Fibroblast of lung (primary cell): ENCODE results near the gene FHAD1. TPM values are rescaled to one million over a fixed set of nuclear protein-coding genes. Genes with fewer than 3 reads are reported as not detected.

ENCODE experiments used
- DNase-seq, 2 donors: peaks; one replicate each; pipeline versions ENCODE4 v3.0.0 to v3.0.0-alpha.2; 2010; ENCODE audit warnings: low read depth in 2 of 2
- H2AFZ ChIP-seq: 2 replicates; pipeline ENCODE4 v1.5.1; 2012; ENCODE audit warnings: low read length, control low read depth, inconsistent platforms
- H3K27ac ChIP-seq: 2 replicates; pipeline ENCODE4 v1.5.1; 2011; ENCODE audit warnings: low read length, control low read depth; ENCODE audit not compliant: insufficient read depth
- H3K27me3 ChIP-seq: 2 replicates; pipeline ENCODE4 v1.5.1; 2011; ENCODE audit warnings: mild to moderate bottlenecking, low read length; ENCODE audit not compliant: control insufficient read depth, insufficient read depth
- H3K36me3 ChIP-seq: 2 replicates; pipeline ENCODE4 v1.5.1; 2011; ENCODE audit warnings: low read length; ENCODE audit not compliant: control insufficient read depth, insufficient read depth
- H3K4me1 ChIP-seq: 2 replicates; pipeline ENCODE4 v1.5.1; 2011; ENCODE audit warnings: low read length; ENCODE audit not compliant: control insufficient read depth, insufficient read depth; ENCODE audit errors: extremely low read depth
- H3K4me2 ChIP-seq: 2 replicates; pipeline ENCODE4 v1.5.1; 2011; ENCODE audit warnings: low read length, control low read depth; ENCODE audit not compliant: insufficient read depth; ENCODE audit errors: extremely low read depth
- H3K4me3 ChIP-seq, 4 experiments: fragments of 200-600 bp in 1 of 4; sonication (generic) in 1 of 4; replicated peaks in 1 of 4; 2 replicates each; pipeline ENCODE4 v1.5.1; 2011 to 2016; ENCODE audit warnings: low read length in 4 of 4, low read depth in 3 of 4, mild to moderate bottlenecking in 3 of 4, control low read depth in 2 of 4, inconsistent platforms in 1 of 4, mixed read lengths in 1 of 4; ENCODE audit not compliant: insufficient read depth in 1 of 4; ENCODE audit errors: control extremely low read depth in 1 of 4
- H3K79me2 ChIP-seq: 2 replicates; pipeline ENCODE4 v1.5.1; 2012; ENCODE audit warnings: mild to moderate bottlenecking, low read length, inconsistent platforms; ENCODE audit not compliant: control insufficient read depth, insufficient read depth
- H3K9ac ChIP-seq: 2 replicates; pipeline ENCODE4 v1.5.1; 2011; ENCODE audit warnings: mild to moderate bottlenecking, low read length, control low read depth; ENCODE audit not compliant: insufficient read depth
- H3K9me3 ChIP-seq: 2 replicates; pipeline ENCODE4 v1.5.1; 2012; ENCODE audit warnings: low read depth, low read length; ENCODE audit not compliant: control insufficient read depth, insufficient read depth
- H4K20me1 ChIP-seq: 2 replicates; pipeline ENCODE4 v1.5.1; 2011; ENCODE audit warnings: low read length; ENCODE audit not compliant: control insufficient read depth, insufficient read depth; ENCODE audit errors: extremely low read depth
- EZH2 ChIP-seq: IDR thresholded peaks from 2 replicates; pipeline ENCODE4 v1.5.1; 2012; ENCODE audit warnings: low read length, control low read depth, mild to moderate bottlenecking; ENCODE audit errors: missing control alignments
- polyA plus RNA-seq, 2 donors: library from polyadenylated mRNA; depleted of rRNA in 1 of 2; stranded (reverse) in 1 of 2; unstranded in 1 of 2; fragments of >200 nt; gene quantifications; 2 replicates each; pipeline ENCODE4 v1.2.1, GENCODE V29; 2011 to 2012; ENCODE audit warnings: missing spikeins in 1 of 2
- total RNA-seq: library from RNA; depleted of rRNA; stranded (reverse); fragments of >200 nt; gene quantifications from 2 replicates; pipeline ENCODE4 v1.2.1, GENCODE V29; 2014
- TF ChIP-seq, protein P1 (sequence below), 2 donors: IDR thresholded peaks in 1 of 2; conservative IDR thresholded peaks in 1 of 2; 1 replicate in 1 of 2; 2 replicates in 1 of 2; pipeline ENCODE4 v1.5.1; 2011 to 2012; ENCODE audit warnings: low read length in 2 of 2, control low read depth in 1 of 2, inconsistent platforms in 1 of 2, low read depth in 1 of 2, mild to moderate bottlenecking in 1 of 2

The FHAD1 gene
- total and polyA plus RNA-seq, 2 donors (not counting 1 experiment from before 2014, with no cell fraction given), result 0.09 to 0.66 TPM

DNA sequence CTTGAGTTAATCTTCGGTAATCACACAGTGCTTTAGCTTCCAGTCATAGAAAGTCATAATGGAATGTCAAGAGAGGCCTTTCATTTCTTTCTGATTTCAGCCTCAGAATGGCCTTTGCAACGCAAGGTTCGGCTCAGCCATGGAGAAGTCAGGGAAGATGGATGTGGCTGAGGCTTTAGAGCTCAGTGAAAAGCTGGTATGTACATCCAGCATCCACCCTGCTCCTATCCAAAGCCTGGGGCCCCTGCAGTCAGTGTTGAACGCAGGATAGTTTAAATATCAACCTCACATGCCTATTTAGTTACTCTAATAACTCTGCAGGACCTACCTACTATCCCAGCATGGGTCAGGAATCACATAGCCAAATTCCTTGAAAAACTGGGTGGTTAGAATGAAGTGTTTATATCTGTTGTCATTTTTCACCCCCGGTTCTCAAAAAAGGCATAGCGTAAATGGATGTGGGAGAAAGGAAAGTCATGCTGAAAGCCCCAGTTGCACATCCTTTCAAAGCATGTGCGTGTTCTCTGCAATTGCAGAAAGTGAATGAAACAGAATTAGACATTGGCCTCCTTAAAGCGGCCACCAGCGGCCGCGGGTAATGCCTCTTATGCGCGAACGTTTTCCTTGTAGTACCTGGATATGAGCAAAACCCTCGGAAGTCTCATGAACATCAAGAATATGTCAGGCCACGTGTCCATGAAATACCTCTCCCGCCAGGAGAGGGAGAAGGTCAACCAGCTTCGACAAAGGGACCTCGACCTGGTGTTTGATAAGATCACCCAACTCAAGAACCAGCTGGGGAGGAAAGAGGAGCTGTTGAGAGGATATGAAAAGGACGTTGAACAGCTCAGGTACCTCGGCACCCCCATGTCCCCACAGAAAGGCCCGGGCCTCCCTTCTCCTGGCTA, 133.8 kb downstream of the FHAD1 start:
- no peak for DNase-seq
- Histone ChIP-seq H3K4me1 (no peaks in the 10 kb centered on the region), H3K9me3 (no peaks in the 10 kb centered on the region), H3K27me3 (peaks cover 16% of the 10 kb centered on the region), H3K4me2 (no peak overlapping the region), H2AFZ (no peak overlapping the region), H4K20me1 (no peaks in the 10 kb centered on the region), H3K36me3 (no peaks in the 10 kb centered on the region), H3K79me2 (no peaks in the 10 kb centered on the region), H3K9ac (no peak overlapping the region), H3K27ac (no peak overlapping the region), H3K4me3 (no peak overlapping the region)
- TF ChIP-seq EZH2, result no peak
- TF ChIP-seq, protein P1, sequence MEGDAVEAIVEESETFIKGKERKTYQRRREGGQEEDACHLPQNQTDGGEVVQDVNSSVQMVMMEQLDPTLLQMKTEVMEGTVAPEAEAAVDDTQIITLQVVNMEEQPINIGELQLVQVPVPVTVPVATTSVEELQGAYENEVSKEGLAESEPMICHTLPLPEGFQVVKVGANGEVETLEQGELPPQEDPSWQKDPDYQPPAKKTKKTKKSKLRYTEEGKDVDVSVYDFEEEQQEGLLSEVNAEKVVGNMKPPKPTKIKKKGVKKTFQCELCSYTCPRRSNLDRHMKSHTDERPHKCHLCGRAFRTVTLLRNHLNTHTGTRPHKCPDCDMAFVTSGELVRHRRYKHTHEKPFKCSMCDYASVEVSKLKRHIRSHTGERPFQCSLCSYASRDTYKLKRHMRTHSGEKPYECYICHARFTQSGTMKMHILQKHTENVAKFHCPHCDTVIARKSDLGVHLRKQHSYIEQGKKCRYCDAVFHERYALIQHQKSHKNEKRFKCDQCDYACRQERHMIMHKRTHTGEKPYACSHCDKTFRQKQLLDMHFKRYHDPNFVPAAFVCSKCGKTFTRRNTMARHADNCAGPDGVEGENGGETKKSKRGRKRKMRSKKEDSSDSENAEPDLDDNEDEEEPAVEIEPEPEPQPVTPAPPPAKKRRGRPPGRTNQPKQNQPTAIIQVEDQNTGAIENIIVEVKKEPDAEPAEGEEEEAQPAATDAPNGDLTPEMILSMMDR (conservative IDR thresholded peaks at IDR 0.05 in 1 of 2, IDR thresholded peaks at IDR 0.05 in 1 of 2; ENCODE audit: low read depth in 1 of 2, low read length in 2 of 2), result no peak

DNA sequence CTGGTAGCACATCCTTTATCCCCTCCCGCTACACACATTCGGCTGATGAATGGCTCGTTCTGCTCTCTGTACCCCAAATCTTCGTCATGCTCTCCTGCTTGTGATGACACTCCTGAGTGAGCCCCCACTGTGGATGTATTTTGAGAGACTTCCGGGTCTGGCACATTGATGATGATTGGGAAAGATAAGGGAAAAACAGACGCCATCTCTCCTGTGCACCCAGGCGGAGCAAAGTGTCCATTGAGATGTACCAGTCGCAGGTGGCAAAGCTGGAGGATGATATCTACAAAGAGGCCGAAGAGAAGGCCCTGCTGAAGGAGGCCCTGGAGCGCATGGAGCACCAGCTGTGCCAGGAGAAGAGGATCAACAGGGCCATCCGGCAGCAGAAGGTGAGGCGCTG, 134.8 kb downstream of the FHAD1 start:
- Histone ChIP-seq H3K4me3 (no peak overlapping the region), H3K79me2 (no peaks in the 10 kb centered on the region), H3K27me3 (peaks cover 16% of the 10 kb centered on the region), H3K4me1 (peaks cover 3% of the 10 kb centered on the region), H2AFZ (no peak overlapping the region), H3K4me2 (no peak overlapping the region), H3K27ac (no peak overlapping the region), H3K9me3 (no peaks in the 10 kb centered on the region), H3K36me3 (no peaks in the 10 kb centered on the region), H4K20me1 (no peaks in the 10 kb centered on the region), H3K9ac (no peak overlapping the region)
- DNase-seq, result no peak
- TF ChIP-seq EZH2, result no peak
- TF ChIP-seq, protein P1 (conservative IDR thresholded peaks at IDR 0.05 in 1 of 2, IDR thresholded peaks at IDR 0.05 in 1 of 2; ENCODE audit: low read depth in 1 of 2, low read length in 2 of 2), result no peak

DNA sequence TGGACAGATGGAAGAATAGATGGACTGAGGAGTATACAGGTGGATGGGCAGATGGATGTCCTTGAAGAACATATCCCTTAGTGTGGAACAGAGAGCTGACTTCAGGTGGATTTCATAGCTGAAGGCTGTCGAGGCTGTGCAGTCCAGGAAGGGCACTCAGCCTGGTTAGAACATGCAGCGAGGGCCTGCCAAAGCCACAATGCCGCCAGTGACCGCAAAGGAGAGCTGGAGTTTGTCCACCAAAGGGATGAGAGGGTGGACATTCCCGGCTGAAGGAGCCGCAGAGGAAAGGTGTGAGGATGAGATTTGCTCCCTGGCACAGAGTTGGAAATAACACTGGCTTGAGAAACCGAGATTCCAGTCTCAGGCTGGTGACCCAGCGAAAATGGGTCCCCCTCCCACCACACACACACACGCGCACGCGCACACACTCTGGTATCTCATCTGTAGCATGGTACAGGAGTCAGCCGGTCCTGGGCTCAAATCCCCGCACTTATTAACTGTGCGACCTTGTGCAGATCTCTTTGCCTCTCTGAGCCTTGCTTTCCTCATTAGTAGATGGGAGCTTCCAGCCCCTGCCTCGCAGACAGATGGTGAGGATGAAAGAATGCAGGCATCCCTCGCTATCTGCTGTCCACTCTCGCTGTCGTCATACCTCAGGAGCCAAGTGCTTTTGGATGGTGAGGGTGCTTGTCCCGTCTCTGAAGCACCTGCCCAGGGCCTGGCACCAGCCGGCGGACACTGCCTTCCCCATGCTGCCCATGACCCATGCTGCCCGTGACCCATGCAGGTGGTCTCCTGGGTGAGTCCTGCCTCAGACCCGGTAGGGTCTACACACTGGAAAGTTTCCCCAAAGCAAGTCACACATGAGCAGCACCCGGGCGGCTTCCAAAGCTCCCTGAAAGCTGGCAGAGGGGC, 135.8 kb downstream of the FHAD1 start:
- H3K27me3 ChIP-seq, result peaks cover 16% of the 10 kb centered on the region
- no peaks in the 10 kb centered on the region for H3K9me3 ChIP-seq
- no peak for DNase-seq
- no peaks in the 10 kb centered on the region for H4K20me1 ChIP-seq
- peaks cover 3% of the 10 kb centered on the region for H3K4me1 ChIP-seq
- no peak overlapping the region for H3K4me2 ChIP-seq
- no peaks in the 10 kb centered on the region for H3K79me2 ChIP-seq
- H3K9ac ChIP-seq, result no peak overlapping the region
- no peak for TF ChIP-seq EZH2
- TF ChIP-seq, protein P1 (conservative IDR thresholded peaks at IDR 0.05 in 1 of 2, IDR thresholded peaks at IDR 0.05 in 1 of 2; ENCODE audit: low read depth in 1 of 2, low read length in 2 of 2), result no peak
- H2AFZ ChIP-seq, result no peak overlapping the region
- no peak overlapping the region for H3K27ac ChIP-seq
- no peak overlapping the region for H3K4me3 ChIP-seq
- H3K36me3 ChIP-seq, result no peaks in the 10 kb centered on the region
